Fibroblast of skin of left quadriceps (primary cell): ENCODE data around the gene PUS7L.
A peak's percentile ranks its signal among the peaks of the same experiment; 100 is the strongest.
"Not testable (repeated sequence)": the region's sequence is repeated elsewhere in the genome, so short reads cannot be mapped to it uniquely, and the experiment has no call there.

Source experiments
- DNase-seq, 2 experiments: peaks; one replicate each; pipeline ENCODE4 v3.0.0-alpha.2; 2013; ENCODE audit warnings: low read depth in 2 of 2

The PUS7L gene

GRCh38 chr12:43750814-43751213, 7.8 kb downstream of the PUS7L start:
- DNase-seq, result no peak

GRCh38 chr12:43749016-43749415, 9.6 kb downstream of the PUS7L start:
- DNase-seq, result no peak

- DNase-seq, result no peak
Measured at GRCh38 chr12:43744826-43745225, 13.8 kb downstream of the PUS7L start.

DNA sequence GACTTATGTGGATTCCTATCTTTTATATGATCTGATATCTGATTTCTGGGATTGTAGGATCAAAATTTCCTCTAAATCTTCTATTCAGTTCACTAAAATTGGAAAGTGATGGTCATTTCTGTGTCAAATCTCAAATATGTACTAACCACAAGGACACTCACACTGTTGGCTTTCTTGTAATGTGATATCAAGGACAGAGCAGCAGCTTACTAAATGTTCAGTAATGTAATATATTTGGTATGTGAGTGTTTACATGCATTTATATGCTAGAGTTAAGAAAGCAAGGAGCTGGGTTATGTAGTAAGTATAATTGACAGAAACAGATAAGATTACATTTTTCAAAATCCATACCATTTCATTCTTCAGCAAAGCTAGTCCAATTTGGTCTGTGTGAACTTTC, 16.5 kb downstream of the PUS7L start:
- peak; percentile 63 to 70 for DNase-seq

DNA sequence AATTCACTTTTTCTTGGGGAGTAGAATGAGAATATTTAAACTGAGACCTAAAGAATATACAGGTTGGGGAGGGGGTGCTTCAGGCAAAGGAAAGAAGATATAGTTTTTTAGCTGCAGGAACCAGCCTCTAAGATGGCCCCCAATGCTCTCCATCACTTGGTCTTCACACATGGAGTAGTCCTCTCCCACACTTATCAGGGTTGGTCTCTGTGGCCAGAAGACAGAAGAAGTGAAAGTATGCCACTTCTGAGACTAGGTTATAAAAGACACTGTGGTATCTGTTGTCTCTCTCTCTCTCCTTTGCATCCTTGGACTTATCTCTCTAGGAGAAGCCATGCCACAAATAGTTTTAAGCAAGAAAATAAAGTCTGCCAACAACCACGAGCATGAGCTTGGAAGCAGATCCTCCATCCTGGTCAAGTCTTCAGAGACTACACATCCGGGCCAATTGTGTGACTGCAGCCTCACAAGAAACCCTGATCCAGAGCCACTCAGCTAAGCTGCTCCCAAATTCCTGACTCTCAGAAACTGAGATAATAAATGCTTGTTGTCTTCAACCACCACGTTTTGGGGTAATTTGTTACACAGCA, 18.0 kb downstream of the PUS7L start:
- DNase-seq, result no peak

DNA sequence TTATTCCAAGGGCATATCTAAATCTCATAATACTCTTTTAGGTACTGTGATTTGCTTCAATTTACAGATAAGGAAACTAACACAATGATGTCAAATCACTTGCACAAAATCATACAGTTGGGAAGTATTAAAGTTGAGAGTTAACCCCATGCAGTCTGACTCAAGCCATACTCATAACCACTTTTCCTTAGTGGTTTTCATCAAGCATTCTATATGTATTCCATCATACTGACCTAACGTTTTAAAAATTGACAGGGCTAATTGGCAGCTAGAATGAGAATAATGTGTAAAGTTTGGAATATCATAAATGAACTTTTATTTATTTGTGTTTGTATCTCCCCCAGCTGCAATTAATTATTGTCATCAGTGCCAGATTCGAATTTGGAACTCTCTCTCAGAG, 20.9 kb downstream of the PUS7L start:
- peak; percentile 69 to 71 for DNase-seq

GRCh38 chr12:43736927-43737440, 21.6 kb downstream of the PUS7L start:
- DNase-seq, result peak in 1 of 2 experiments; percentile 4

- no peak for DNase-seq
Measured at GRCh38 chr12:43733687-43734086, 24.9 kb downstream of the PUS7L start.

- no peak for DNase-seq
Measured at GRCh38 chr12:43730283-43730682, 28.3 kb downstream of the PUS7L start.

DNA sequence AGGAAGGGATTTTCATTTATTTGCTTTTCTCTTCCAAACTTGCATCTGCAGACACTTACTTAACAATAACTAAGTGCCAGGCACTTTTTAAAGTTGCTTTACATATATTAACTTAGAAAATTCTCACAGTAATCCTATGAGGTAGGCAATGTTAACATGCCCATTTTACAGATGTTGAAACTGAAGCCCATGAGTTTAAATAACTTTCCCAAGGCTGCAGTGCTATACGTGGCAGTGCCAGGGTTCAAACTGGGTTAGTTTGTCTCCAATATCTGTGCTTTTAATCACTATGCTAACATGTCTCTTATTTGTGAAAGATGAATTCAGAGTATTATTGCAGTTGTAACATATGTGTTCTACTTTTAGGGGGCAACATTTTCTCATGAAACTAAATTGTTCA, 29.9 kb downstream of the PUS7L start:
- no peak for DNase-seq

DNA sequence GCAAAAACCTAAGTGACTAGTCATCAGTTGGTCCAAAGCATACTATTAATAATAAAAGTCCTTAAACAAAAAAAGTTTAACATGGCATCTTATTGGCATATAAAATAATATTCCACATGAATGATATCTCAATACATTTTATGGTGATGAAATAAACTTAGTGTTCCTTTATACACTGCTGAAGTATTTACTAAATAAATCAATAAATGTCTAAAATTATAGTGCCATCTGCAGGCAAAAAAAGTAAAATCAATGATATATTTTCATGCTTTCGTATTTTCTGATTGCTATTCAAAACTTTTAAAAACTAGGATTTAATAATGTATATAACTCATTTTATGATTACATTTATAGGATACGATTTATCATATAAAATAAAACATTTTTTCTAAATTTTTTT, 30.5 kb downstream of the PUS7L start:
- peak in 1 of 2 experiments; percentile 3 for DNase-seq

DNA sequence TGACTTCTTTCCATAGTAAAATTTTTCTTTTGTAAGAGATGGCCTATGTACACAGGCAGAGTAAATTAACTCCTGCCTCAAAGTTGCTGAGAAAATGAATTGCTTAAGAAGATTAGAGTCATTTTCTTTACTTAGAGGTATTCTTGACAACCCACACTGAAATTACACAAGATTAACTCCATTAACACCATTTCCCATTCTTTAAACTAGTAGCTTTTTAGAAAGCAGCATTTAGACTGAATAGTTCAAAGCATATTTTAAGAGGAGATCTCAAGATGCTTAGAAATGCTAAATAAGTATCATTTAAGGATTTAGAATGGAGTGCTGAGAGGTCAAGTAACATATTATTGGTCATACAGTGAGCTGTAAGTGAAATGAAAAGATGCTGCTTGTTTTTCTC, 35.5 kb downstream of the PUS7L start:
- no peak for DNase-seq

DNA sequence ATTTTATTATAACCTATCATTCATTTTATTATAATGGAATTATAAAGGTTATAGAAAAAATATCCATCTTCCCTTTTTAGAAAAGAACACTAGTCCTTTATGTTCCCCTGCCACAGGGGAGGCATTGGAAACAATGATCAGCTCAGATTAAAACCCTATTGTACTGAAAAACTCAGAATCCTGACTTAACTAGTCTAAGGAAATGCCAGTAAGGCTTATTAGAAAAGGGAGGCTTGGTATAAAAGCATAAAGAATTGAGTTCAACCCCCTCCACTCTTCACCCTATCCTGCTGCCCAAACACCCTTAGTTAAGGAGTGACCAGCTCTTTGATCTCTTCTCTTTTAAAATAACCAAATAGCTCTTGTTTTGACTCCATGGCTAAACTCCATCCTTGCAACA, 36.0 kb downstream of the PUS7L start:
- DNase-seq, result no peak

GRCh38 chr12:43711348-43711747, 47.2 kb downstream of the PUS7L start:
- no peak for DNase-seq

GRCh38 chr12:43703772-43704171, 54.8 kb downstream of the PUS7L start:
- not testable (repeated sequence) for DNase-seq

DNA sequence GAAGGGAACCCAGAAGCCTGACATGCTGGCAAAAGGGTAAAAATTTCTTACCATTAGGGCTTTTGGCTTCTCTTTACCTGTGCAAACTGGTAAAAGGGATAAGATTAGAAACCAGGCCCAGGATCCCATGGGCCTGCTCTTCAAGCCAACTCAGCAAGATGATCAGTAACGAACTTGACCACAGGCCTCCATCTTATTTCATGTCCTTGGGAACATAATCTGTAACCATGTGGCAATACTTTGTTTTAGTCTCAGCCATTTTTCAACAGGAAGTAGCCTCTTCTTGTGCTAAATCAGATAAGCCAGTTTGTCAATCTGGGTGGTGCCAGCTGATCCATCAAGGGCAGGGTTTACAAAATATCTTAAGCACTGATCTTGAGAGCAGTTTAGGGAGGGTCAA, 57.4 kb downstream of the PUS7L start:
- DNase-seq, result not testable (repeated sequence)

DNA sequence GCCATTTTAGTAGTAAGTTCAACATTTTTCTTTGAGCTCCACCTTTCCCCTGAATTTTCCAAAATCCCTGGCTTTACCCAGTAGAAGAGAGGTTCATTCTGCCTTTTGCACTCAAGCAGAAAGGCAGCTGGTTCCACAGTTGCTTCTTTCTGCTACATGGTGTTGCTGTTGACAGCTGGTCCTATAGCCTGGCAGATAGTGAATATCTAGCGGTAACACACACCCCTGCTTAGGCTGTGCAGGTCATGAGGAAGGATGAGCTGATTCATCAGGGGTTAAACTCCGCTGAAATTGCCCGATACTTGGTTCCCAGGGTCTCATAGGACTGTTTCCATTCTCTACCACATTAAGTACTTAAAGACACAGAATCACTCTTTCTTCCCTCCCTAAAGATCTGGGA, 62.4 kb downstream of the PUS7L start:
- DNase-seq, result no peak

DNA sequence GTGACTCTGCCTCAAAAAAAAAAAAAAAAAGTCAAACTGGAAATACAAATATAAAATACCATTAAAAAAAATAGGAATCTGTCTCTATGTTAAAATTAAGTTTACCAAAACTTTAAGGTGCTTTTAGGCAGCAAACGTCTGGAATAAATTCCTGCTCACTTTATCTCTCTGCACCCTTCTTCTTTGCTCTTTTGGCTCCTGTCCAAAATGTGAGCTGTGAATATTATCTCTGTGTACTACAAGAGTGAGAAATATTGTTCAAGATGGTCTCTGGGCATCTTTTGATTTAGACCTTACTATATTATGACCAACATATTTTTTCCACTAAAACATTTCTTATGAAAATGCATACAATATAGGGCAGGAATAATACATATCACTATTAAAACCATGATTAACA, 63.7 kb downstream of the PUS7L start:
- no peak for DNase-seq

DNA sequence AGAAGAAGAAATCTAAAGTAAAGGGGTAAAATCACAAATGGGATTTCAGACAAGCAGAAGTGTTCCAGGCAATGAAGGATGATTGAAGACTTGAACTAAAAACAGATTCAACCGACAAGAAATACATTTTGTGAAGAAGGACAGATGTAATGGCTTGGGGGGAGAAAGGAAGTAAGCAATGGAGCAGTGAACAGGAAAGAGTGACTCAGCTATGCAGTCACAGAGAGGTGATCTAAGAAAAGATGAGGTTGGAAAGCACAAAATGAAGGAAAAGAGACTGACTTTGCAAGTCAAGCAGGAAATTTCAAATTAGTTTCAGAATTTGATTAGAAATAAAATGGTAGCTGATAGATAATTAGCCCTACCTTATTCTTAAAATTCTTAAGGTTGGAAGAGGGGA, 66.5 kb downstream of the PUS7L start:
- peak in 1 of 2 experiments; percentile 5 for DNase-seq

DNA sequence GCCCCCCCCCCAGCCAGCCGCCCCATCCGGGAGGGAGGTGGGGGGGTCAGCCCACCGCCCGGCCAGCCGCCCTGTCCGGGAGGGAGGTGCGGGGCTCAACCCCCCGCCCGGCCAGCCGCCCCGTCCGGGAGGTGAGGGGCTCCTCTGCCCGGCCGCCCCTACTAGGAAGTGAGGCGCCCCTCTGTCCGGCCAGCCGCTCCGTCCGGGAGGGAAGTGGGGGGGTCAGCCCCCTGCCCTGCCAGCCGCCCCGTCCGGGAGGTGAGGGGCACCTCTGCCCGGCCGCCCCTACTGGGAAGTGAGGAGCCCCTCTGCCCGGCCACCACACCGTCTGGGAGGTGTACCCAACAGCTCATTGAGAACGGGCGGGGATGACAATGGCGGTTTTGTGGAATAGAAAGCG, 73.1 kb downstream of the PUS7L start:
- not testable (repeated sequence) for DNase-seq

- no peak for DNase-seq
Measured at GRCh38 chr12:43676183-43676813, 82.3 kb downstream of the PUS7L start.

DNA sequence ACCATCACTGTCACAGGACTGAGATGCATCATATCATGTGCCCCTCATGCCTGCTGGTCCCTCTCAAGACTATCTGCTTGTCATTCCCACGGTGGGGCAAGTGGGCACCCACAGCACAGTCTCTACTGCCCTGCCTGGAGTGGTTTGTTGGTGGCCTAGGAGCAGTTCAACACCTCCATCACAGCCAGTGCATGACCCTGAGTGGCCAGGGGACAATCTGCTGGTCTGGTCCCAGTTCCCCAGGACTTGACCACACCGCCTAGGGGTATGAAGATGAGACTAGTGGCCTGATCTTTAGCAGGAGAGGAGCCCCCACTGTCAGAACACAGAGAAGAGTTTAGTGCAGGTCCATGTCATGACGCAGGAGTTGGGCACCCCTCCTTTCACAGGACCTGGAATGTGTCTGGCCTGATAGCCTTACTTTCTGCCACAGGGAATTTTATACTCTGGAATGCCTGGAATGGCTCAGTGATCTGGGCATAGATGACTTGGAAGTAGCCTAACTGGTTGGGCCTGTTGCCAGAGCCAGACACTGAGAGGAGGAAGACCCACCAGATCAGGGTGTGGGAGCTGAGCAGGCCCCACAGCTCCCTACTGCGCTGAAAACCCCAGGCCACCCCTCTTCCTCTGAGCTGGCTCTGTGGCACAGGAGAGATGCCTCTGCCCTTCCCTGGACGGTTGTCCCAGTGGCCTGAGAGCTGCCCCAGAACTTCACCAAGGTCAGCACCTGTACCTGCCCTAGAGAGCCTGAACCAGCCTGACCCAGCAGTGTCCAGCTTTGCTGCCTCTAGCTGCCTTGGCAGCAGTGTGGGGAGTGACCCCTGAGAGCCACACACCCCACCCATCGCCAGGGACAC, 83.3 kb downstream of the PUS7L start:
- DNase-seq, result no peak

- DNase-seq, result no peak
Measured at GRCh38 chr12:43669373-43669772, 89.2 kb downstream of the PUS7L start.
